ENCODE measurements around the gene IL1RAPL1.

Gene IL1RAPL1

GRCh38 chrX:29834311-29834710 is 1247.1 kb downstream of the IL1RAPL1 start:
- Histone ChIP-seq H3K4me3 (ENCODE audit: low read length) (no peak overlapping the region), H3K9ac (ENCODE audit: low read depth, low read length) (no peak overlapping the region), H3K9me3 (ENCODE audit: insufficient read depth, low read depth, low read length) (no peaks in the 10 kb centered on the region), H3K27me3 (ENCODE audit: insufficient read depth, low read length) (no peaks in the 10 kb centered on the region), H3K4me1 (ENCODE audit: insufficient read depth, low read length) (no peaks in the 10 kb centered on the region), H3K36me3 (ENCODE audit: insufficient read depth, low read depth, low read length) (no peaks in the 10 kb centered on the region), H3K27ac (ENCODE audit: low read length) (no peak overlapping the region)

GRCh38 chrX:29834764-29835163 is 1247.5 kb downstream of the IL1RAPL1 start:
- Histone ChIP-seq H3K9ac (ENCODE audit: low read depth, low read length) (no peak overlapping the region), H3K4me3 (ENCODE audit: low read length) (no peak overlapping the region), H3K36me3 (ENCODE audit: insufficient read depth, low read depth, low read length) (no peaks in the 10 kb centered on the region), H3K27me3 (ENCODE audit: insufficient read depth, low read length) (no peaks in the 10 kb centered on the region), H3K4me1 (ENCODE audit: insufficient read depth, low read length) (no peaks in the 10 kb centered on the region), H3K9me3 (ENCODE audit: insufficient read depth, low read depth, low read length) (no peaks in the 10 kb centered on the region), H3K27ac (ENCODE audit: low read length) (no peak overlapping the region)

GRCh38 chrX:29841750-29842149 is 1254.5 kb downstream of the IL1RAPL1 start:
- Histone ChIP-seq H3K36me3 (ENCODE audit: insufficient read depth, low read depth, low read length) (no peaks in the 10 kb centered on the region), H3K27ac (ENCODE audit: low read length) (no peak overlapping the region), H3K4me1 (ENCODE audit: insufficient read depth, low read length) (no peaks in the 10 kb centered on the region), H3K27me3 (ENCODE audit: insufficient read depth, low read length) (no peaks in the 10 kb centered on the region), H3K4me3 (ENCODE audit: low read length) (no peak overlapping the region), H3K9me3 (ENCODE audit: insufficient read depth, low read depth, low read length) (no peaks in the 10 kb centered on the region), H3K9ac (ENCODE audit: low read depth, low read length) (no peak overlapping the region)

GRCh38 chrX:29842552-29842951 is 1255.3 kb downstream of the IL1RAPL1 start:
- no peak overlapping the region for H3K4me3 ChIP-seq (ENCODE audit: low read length)
- H3K27me3 ChIP-seq (ENCODE audit: insufficient read depth, low read length) = no peaks in the 10 kb centered on the region
- H3K9ac ChIP-seq (ENCODE audit: low read depth, low read length) = no peak overlapping the region
- no peaks in the 10 kb centered on the region for H3K36me3 ChIP-seq (ENCODE audit: insufficient read depth, low read depth, low read length)
- H3K27ac ChIP-seq (ENCODE audit: low read length) = no peak overlapping the region
- H3K9me3 ChIP-seq (ENCODE audit: insufficient read depth, low read depth, low read length) = no peaks in the 10 kb centered on the region
- H3K4me1 ChIP-seq (ENCODE audit: insufficient read depth, low read length) = no peaks in the 10 kb centered on the region

GRCh38 chrX:29851857-29852605 is 1264.8 kb downstream of the IL1RAPL1 start:
- Histone ChIP-seq H3K4me3 (ENCODE audit: low read length) (no peak overlapping the region), H3K27ac (ENCODE audit: low read length) (no peak overlapping the region), H3K4me1 (ENCODE audit: insufficient read depth, low read length) (no peaks in the 10 kb centered on the region)

GRCh38 chrX:29852767-29853166 is 1265.5 kb downstream of the IL1RAPL1 start:
- no peak overlapping the region for H3K4me3 ChIP-seq (ENCODE audit: low read length)
- H3K9me3 ChIP-seq (ENCODE audit: insufficient read depth, low read depth, low read length) = no peaks in the 10 kb centered on the region
- no peak overlapping the region for H3K9ac ChIP-seq (ENCODE audit: low read depth, low read length)
- no peaks in the 10 kb centered on the region for H3K4me1 ChIP-seq (ENCODE audit: insufficient read depth, low read length)
- no peak overlapping the region for H3K27ac ChIP-seq (ENCODE audit: low read length)
- no peaks in the 10 kb centered on the region for H3K27me3 ChIP-seq (ENCODE audit: insufficient read depth, low read length)
- no peaks in the 10 kb centered on the region for H3K36me3 ChIP-seq (ENCODE audit: insufficient read depth, low read depth, low read length)

More at GRCh38 chrX:29851857-29852605, 1264.8 kb downstream of the IL1RAPL1 start:
- no peaks in the 10 kb centered on the region for H3K27me3 ChIP-seq (ENCODE audit: insufficient read depth, low read length)
- no peaks in the 10 kb centered on the region for H3K9me3 ChIP-seq (ENCODE audit: insufficient read depth, low read depth, low read length)
- H3K36me3 ChIP-seq (ENCODE audit: insufficient read depth, low read depth, low read length) = no peaks in the 10 kb centered on the region
- no peak overlapping the region for H3K9ac ChIP-seq (ENCODE audit: low read depth, low read length)

GRCh38 chrX:29858714-29859113 is 1271.5 kb downstream of the IL1RAPL1 start:
- Histone ChIP-seq H3K4me1 (ENCODE audit: insufficient read depth, low read length) (no peaks in the 10 kb centered on the region), H3K4me3 (ENCODE audit: low read length) (no peak overlapping the region), H3K27me3 (ENCODE audit: insufficient read depth, low read length) (no peaks in the 10 kb centered on the region), H3K9me3 (ENCODE audit: insufficient read depth, low read depth, low read length) (no peaks in the 10 kb centered on the region), H3K9ac (ENCODE audit: low read depth, low read length) (no peak overlapping the region), H3K36me3 (ENCODE audit: insufficient read depth, low read depth, low read length) (no peaks in the 10 kb centered on the region), H3K27ac (ENCODE audit: low read length) (no peak overlapping the region)

GRCh38 chrX:29862126-29862677 is 1275.0 kb downstream of the IL1RAPL1 start:
- Histone ChIP-seq H3K36me3 (ENCODE audit: insufficient read depth, low read depth, low read length) (no peaks in the 10 kb centered on the region), H3K9ac (ENCODE audit: low read depth, low read length) (no peak overlapping the region), H3K27me3 (ENCODE audit: insufficient read depth, low read length) (no peaks in the 10 kb centered on the region), H3K4me1 (ENCODE audit: insufficient read depth, low read length) (no peaks in the 10 kb centered on the region), H3K4me3 (ENCODE audit: low read length) (no peak overlapping the region), H3K27ac (ENCODE audit: low read length) (no peak overlapping the region), H3K9me3 (ENCODE audit: insufficient read depth, low read depth, low read length) (no peaks in the 10 kb centered on the region)

GRCh38 chrX:29867971-29868370 is 1280.7 kb downstream of the IL1RAPL1 start:
- H3K9me3 ChIP-seq (ENCODE audit: insufficient read depth, low read depth, low read length) = no peaks in the 10 kb centered on the region
- H3K36me3 ChIP-seq (ENCODE audit: insufficient read depth, low read depth, low read length) = no peaks in the 10 kb centered on the region
- H3K4me3 ChIP-seq (ENCODE audit: low read length) = no peak overlapping the region
- no peaks in the 10 kb centered on the region for H3K4me1 ChIP-seq (ENCODE audit: insufficient read depth, low read length)
- no peaks in the 10 kb centered on the region for H3K27me3 ChIP-seq (ENCODE audit: insufficient read depth, low read length)
- no peak overlapping the region for H3K9ac ChIP-seq (ENCODE audit: low read depth, low read length)
- no peak overlapping the region for H3K27ac ChIP-seq (ENCODE audit: low read length)

- Histone ChIP-seq H3K27ac (ENCODE audit: low read length) (no peak overlapping the region), H3K36me3 (ENCODE audit: insufficient read depth, low read depth, low read length) (no peaks in the 10 kb centered on the region), H3K27me3 (ENCODE audit: insufficient read depth, low read length) (no peaks in the 10 kb centered on the region), H3K9ac (ENCODE audit: low read depth, low read length) (no peak overlapping the region), H3K9me3 (ENCODE audit: insufficient read depth, low read depth, low read length) (no peaks in the 10 kb centered on the region), H3K4me1 (ENCODE audit: insufficient read depth, low read length) (no peaks in the 10 kb centered on the region), H3K4me3 (ENCODE audit: low read length) (no peak overlapping the region)
Observed at GRCh38 chrX:29869837-29870236, 1282.6 kb downstream of the IL1RAPL1 start.

GRCh38 chrX:29870608-29871007 is 1283.4 kb downstream of the IL1RAPL1 start:
- no peak overlapping the region for H3K27ac ChIP-seq (ENCODE audit: low read length)
- no peaks in the 10 kb centered on the region for H3K9me3 ChIP-seq (ENCODE audit: insufficient read depth, low read depth, low read length)
- no peak overlapping the region for H3K9ac ChIP-seq (ENCODE audit: low read depth, low read length)
- no peaks in the 10 kb centered on the region for H3K27me3 ChIP-seq (ENCODE audit: insufficient read depth, low read length)
- H3K36me3 ChIP-seq (ENCODE audit: insufficient read depth, low read depth, low read length) = no peaks in the 10 kb centered on the region
- H3K4me1 ChIP-seq (ENCODE audit: insufficient read depth, low read length) = no peaks in the 10 kb centered on the region
- no peak overlapping the region for H3K4me3 ChIP-seq (ENCODE audit: low read length)

- Histone ChIP-seq H3K9ac (ENCODE audit: low read depth, low read length) (no peak overlapping the region), H3K4me1 (ENCODE audit: insufficient read depth, low read length) (no peaks in the 10 kb centered on the region), H3K27me3 (ENCODE audit: insufficient read depth, low read length) (no peaks in the 10 kb centered on the region)
Observed at GRCh38 chrX:29872831-29873230, 1285.6 kb downstream of the IL1RAPL1 start.

More at GRCh38 chrX:29872831-29873230, 1285.6 kb downstream of the IL1RAPL1 start:
- Histone ChIP-seq H3K4me3 (ENCODE audit: low read length) (no peak overlapping the region), H3K27ac (ENCODE audit: low read length) (no peak overlapping the region), H3K36me3 (ENCODE audit: insufficient read depth, low read depth, low read length) (no peaks in the 10 kb centered on the region), H3K9me3 (ENCODE audit: insufficient read depth, low read depth, low read length) (no peaks in the 10 kb centered on the region)
